BJ (cell line): ENCODE data around the gene ACAD8. TPM values are rescaled to one million over a fixed set of nuclear protein-coding genes. Genes with fewer than 3 reads are reported as not detected.

Experiments
- CTCF ChIA-PET: fragments of 350-600 bp; formaldehyde crosslinking; extraction: SDS; loops from one replicate; lab custom pipeline; 2021; ENCODE audit warnings: antibody characterized with exemption, inconsistent platforms; lab: Yijun Ruan, JAX
- POLR2A ChIA-PET: fragments of 300-600 bp; sonication (Branson Sonifier 250); formaldehyde crosslinking; extraction: SDS; loops from one replicate; lab custom pipeline; 2021; ENCODE audit warnings: antibody characterized with exemption; lab: Charles Lee
- DNase-seq: peaks from one replicate; pipeline ENCODE4 v3.0.0-alpha.2; 2011; ENCODE audit warnings: low read depth
- H3K27me3 ChIP-seq: 2 replicates; pipeline ENCODE4 v1.6.0; 2011; ENCODE audit warnings: low read length; ENCODE audit not compliant: control insufficient read depth, insufficient read depth
- H3K36me3 ChIP-seq: 2 replicates; pipeline ENCODE4 v1.5.1; 2011; ENCODE audit warnings: low read length; ENCODE audit not compliant: control insufficient read depth, insufficient read depth
- H3K4me3 ChIP-seq: 2 replicates; pipeline ENCODE4 v1.5.1; 2011; ENCODE audit warnings: low read depth, mild to moderate bottlenecking, control low read depth, low read length
- polyA plus RNA-seq: library from polyadenylated mRNA; depleted of rRNA; stranded (reverse); fragments of >200 nt; gene quantifications from 2 replicates; pipeline ENCODE4 v1.2.3, GENCODE V29; 2011
- TF ChIP-seq, protein P1 (sequence below): IDR thresholded peaks from 2 replicates; pipeline ENCODE4 v1.5.1; 2011; ENCODE audit warnings: low read depth, mild to moderate bottlenecking, control low read depth, inconsistent platforms, low read length, moderate library complexity; ENCODE audit not compliant: insufficient read depth

The ACAD8 gene
- polyA plus RNA-seq, 1 experiment = 19.4 TPM

DNA sequence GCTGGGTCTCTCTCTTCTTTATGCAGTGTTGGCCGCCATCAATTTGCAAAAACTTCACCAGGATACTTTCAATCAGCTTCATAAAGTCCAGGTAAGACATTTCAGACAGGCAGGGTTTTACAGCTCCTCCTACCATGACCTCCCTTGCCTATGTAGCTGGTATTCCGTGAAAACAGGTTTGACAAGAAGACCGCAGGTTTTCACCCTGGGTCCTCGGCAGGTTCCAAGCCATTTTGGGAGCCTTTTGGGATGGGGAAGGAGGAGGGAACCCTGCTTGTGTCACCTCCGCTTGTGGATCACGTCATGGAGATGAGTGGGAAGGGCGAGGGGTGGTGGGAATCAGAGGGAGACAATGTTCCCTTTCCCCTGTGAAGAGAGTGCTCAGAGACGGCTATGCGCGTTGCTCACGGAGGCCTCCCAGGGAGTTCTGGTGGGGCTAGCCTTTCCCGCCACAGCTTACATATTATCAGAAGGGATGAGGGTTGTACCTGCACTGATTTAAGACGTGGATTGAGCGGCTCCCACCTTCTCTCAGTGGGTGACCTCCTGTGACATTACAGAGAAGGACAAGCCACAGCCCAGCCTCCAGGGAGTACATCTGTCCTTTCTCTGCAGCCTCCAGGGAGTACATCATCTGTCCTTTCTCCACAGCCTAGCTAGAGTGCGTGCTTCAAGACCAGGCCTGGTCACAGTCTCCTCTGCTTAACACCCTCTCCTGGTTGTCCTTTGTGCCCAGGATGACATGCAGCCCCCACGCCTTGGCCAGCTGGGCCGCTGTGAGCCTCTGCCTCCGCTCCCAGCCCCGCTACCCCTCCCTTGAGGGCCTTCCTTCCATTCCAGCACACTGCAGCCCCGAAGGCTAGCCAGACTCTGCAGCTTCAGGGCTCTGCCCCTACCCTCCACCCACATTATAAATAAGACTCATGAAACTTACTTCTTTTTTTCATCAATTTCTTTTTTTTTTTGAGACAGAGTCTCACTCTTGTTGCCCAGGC, 40.0 kb downstream of the ACAD8 start:
- no peak overlapping the region for H3K4me3 ChIP-seq
- ChIA-PET CTCF (interaction anchor here (0.6 kb wide), 1 partner anchor 417 kb away, joined by 3 read pairs; no protein-coding TSS in a partner anchor), POLR2A (no interaction called here)
- TF ChIP-seq, protein P1, sequence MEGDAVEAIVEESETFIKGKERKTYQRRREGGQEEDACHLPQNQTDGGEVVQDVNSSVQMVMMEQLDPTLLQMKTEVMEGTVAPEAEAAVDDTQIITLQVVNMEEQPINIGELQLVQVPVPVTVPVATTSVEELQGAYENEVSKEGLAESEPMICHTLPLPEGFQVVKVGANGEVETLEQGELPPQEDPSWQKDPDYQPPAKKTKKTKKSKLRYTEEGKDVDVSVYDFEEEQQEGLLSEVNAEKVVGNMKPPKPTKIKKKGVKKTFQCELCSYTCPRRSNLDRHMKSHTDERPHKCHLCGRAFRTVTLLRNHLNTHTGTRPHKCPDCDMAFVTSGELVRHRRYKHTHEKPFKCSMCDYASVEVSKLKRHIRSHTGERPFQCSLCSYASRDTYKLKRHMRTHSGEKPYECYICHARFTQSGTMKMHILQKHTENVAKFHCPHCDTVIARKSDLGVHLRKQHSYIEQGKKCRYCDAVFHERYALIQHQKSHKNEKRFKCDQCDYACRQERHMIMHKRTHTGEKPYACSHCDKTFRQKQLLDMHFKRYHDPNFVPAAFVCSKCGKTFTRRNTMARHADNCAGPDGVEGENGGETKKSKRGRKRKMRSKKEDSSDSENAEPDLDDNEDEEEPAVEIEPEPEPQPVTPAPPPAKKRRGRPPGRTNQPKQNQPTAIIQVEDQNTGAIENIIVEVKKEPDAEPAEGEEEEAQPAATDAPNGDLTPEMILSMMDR = no peak
- no peaks in the 10 kb centered on the region for H3K27me3 ChIP-seq
- no peak for DNase-seq
- H3K36me3 ChIP-seq = no peaks in the 10 kb centered on the region

DNA sequence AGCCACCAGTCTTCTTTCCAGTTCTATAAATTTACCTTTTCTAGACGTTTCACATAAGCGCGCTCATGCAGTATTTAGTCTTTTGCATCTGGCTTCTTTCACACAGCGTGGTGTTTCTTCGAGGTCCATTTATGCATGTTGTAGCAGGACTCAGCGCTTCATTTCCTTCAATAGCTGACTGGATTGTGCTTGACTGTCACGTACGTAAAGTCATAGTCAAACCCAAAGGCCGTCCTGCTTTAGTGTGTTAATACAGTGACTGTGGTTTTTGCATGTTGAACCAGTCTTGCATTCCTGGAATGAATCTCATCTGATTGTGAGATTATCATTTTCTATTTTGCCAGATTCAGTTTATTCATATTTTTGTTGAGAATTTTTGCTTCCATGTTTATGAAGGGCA, 41.3 kb downstream of the ACAD8 start:
- TF ChIP-seq, protein P1 = no peak
- DNase-seq = no peak
- Histone ChIP-seq H3K36me3 (no peaks in the 10 kb centered on the region), H3K27me3 (no peaks in the 10 kb centered on the region), H3K4me3 (no peak overlapping the region)
- CTCF ChIA-PET = no interaction called here
- POLR2A ChIA-PET = no interaction called here

DNA sequence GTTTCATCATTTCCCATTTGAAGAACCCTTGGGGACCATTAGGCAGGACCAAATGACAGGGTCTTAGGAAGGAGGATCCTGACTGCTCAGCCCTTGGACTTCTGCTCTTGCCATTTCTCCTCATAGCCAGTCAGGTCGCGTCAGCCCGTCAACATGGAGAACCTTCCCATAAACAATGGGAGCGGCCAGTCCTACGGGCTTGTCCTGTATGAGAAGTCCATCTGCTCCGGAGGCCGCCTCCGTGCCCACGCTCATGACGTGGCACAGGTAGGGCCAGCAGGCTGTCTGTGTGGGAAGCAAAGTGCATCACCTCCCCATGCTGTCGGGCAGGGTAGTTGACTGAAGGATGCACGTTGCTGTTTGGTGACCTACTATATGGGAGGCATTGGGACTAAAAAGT, 58.9 kb downstream of the ACAD8 start:
- ChIA-PET CTCF (no interaction called here), POLR2A (no interaction called here)
- H3K27me3 ChIP-seq = no peaks in the 10 kb centered on the region
- TF ChIP-seq, protein P1 = no peak
- H3K4me3 ChIP-seq = no peak overlapping the region
- no peak for DNase-seq
- no peaks in the 10 kb centered on the region for H3K36me3 ChIP-seq

DNA sequence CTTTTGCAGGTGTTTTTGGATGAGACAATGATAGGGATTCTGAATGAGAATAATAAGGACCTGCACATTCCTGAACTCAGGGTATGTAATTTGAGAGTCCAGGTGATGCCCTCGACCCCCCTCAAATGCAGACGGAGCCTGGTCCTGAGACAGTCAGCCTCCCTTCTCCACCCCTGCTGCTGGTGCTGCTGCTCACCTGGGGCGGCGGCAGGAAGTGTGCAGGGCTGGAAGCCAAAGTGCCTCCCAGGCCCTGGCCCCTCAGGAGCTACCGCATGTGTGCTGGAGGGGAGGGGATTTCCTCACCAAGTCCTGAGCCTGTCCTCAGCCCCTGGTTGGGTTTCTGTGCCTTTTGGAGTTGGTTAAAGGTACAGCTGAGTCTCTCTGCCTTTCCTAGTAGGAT, 59.4 kb downstream of the ACAD8 start:
- TF ChIP-seq, protein P1 = no peak
- H3K36me3 ChIP-seq = no peaks in the 10 kb centered on the region
- no peak for DNase-seq
- no peaks in the 10 kb centered on the region for H3K27me3 ChIP-seq
- ChIA-PET CTCF (no interaction called here), POLR2A (no interaction called here)
- H3K4me3 ChIP-seq = no peak overlapping the region

DNA sequence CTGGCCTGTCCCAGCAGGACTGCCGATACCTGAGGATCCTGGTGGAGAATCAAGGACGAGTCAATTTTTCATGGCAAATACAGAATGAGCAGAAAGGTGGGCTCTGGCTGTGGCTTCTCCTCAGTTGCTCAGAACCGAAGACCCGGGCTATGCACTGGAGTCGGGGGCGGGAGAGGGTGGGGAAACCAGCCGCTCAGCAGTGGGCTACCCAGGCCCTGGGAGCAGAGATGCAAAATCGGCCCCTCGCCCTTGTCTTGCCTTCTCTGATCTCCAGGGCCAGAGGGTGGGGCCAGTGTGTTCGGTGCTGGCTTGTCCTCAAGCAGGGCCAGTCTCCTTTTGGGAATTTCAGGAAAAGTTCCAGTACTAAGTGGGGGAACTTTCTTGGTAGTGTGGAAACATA, 60.0 kb downstream of the ACAD8 start:
- ChIA-PET POLR2A (no interaction called here), CTCF (no interaction called here)
- no peaks in the 10 kb centered on the region for H3K27me3 ChIP-seq
- H3K4me3 ChIP-seq = no peak overlapping the region
- DNase-seq = no peak
- TF ChIP-seq, protein P1 = no peak
- H3K36me3 ChIP-seq = no peaks in the 10 kb centered on the region
